ENCODE data around the gene FAM83D.

The FAM83D gene

DNA sequence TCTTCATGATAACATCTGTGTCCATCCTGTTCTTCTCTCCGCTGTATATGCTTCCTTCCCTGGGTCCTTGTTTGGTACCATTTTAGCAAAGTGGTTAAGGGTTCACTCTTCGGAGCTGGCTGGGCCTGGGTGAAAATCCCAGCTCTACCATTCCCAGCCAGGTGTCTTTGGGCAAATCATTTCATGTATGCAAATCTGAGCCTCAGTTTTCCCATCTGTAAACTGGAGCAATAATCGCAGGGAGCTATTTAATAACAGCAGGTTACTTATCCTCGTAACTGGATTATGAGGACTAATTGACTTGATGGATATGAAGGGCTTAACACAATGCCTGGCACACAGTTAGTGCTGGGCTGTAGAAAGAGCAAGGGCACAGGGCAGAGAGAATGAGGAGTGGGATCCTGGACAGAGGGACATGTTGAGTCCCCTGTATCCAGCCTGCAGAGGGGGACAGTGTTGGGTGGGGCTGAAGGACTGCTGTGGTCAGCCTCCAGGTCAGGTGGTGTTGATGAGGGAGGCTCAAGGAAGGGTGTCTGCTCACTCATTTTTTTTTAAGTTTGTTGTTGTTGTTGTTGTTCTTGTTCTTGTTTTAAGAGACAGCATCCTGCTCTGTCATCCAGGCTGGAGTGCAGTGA, 44.3 kb upstream of the FAM83D start:
- TF ChIP-seq TCF12 (IDR thresholded peaks at IDR 0.05; ENCODE audit: low read depth) (no peak), YY1 (IDR thresholded peaks at IDR 0.05; ENCODE audit: low read depth) (no peak), EP300 (IDR thresholded peaks at IDR 0.05; ENCODE audit: borderline replicate concordance) (no peak), RAD21 (IDR thresholded peaks at IDR 0.05; ENCODE audit: low read depth) (no peak), ZBTB7A (IDR thresholded peaks at IDR 0.05; ENCODE audit: low read depth) (no peak), TAF1 (IDR thresholded peaks at IDR 0.05; ENCODE audit: low read depth) (no peak), EGR1 (IDR thresholded peaks at IDR 0.05) (no peak), USF1 (IDR thresholded peaks at IDR 0.05) (no peak), CREB1 (IDR thresholded peaks at IDR 0.05; ENCODE audit: low read depth) (no peak), REST (IDR thresholded peaks at IDR 0.05; ENCODE audit: low read depth) (no peak)

DNA sequence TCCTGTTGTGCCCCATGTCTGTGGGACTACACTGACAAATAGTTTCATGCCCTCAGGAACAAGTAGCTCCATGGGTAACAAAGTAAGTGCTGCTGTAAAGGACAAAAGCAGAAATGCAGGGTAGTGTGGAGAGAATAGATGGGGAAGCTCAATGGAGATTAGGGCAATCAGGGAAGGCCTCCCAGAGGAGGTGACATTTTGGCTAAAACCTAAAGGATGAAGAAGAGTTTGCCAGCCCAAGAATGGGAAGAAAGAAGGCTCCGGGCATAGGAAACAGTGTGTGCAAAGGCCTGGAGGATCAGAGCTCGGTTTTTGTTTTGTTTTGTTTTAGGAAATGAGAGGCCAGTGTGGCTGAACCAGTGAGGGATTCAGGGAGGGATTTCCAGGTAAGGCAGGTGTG, 43.6 kb upstream of the FAM83D start:
- TF ChIP-seq NFIC (IDR thresholded peaks at IDR 0.05), result no peak
- no peak for TF ChIP-seq TAF1 (IDR thresholded peaks at IDR 0.05; ENCODE audit: low read depth)
- no peak for TF ChIP-seq TCF12 (IDR thresholded peaks at IDR 0.05; ENCODE audit: low read depth)
- no peak for TF ChIP-seq REST (IDR thresholded peaks at IDR 0.05; ENCODE audit: low read depth)

GRCh38 chr20:38883081-38883980, 42.9 kb upstream of the FAM83D start:
- TF ChIP-seq NFIC (IDR thresholded peaks at IDR 0.05), result no peak
- TF ChIP-seq, protein P1, sequence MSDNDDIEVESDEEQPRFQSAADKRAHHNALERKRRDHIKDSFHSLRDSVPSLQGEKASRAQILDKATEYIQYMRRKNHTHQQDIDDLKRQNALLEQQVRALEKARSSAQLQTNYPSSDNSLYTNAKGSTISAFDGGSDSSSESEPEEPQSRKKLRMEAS (IDR thresholded peaks at IDR 0.05), result 0 out of 2 replicates have a peak, but pooled peaks have one; percentile 19

- no peak for TF ChIP-seq CEBPB (IDR thresholded peaks at IDR 0.05)
- no peak for TF ChIP-seq YY1 (IDR thresholded peaks at IDR 0.05; ENCODE audit: low read depth)
- no peak for TF ChIP-seq RAD21 (IDR thresholded peaks at IDR 0.05; ENCODE audit: low read depth)
- no peak for TF ChIP-seq TAF1 (IDR thresholded peaks at IDR 0.05; ENCODE audit: low read depth)
- no peak for TF ChIP-seq CREB1 (IDR thresholded peaks at IDR 0.05; ENCODE audit: low read depth)
- TF ChIP-seq ZBTB7A (IDR thresholded peaks at IDR 0.05; ENCODE audit: low read depth), result no peak
- TF ChIP-seq EP300 (IDR thresholded peaks at IDR 0.05; ENCODE audit: borderline replicate concordance), result no peak
- TF ChIP-seq USF1 (IDR thresholded peaks at IDR 0.05), result no peak
- TF ChIP-seq EGR1 (IDR thresholded peaks at IDR 0.05), result no peak
- TF ChIP-seq FOXM1 (IDR thresholded peaks at IDR 0.05; ENCODE audit: borderline replicate concordance, low read depth), result no peak
- no peak for TF ChIP-seq NFIC (IDR thresholded peaks at IDR 0.05)
- TF ChIP-seq TCF12 (IDR thresholded peaks at IDR 0.05; ENCODE audit: low read depth), result no peak
- no peak for TF ChIP-seq REST (IDR thresholded peaks at IDR 0.05; ENCODE audit: low read depth)
- TF ChIP-seq, protein P1 (IDR thresholded peaks at IDR 0.05), result no peak
Observed at GRCh38 chr20:38883981-38884733, 42.1 kb upstream of the FAM83D start.

Data from Ishikawa (cell line).